ENCODE results near the gene LPP. TPM values are rescaled to one million over a fixed set of nuclear protein-coding genes. Genes with fewer than 3 reads are reported as not detected.

Gene LPP
- total RNA-seq, 1 experiment from 2014 or later = 54.0 TPM

DNA sequence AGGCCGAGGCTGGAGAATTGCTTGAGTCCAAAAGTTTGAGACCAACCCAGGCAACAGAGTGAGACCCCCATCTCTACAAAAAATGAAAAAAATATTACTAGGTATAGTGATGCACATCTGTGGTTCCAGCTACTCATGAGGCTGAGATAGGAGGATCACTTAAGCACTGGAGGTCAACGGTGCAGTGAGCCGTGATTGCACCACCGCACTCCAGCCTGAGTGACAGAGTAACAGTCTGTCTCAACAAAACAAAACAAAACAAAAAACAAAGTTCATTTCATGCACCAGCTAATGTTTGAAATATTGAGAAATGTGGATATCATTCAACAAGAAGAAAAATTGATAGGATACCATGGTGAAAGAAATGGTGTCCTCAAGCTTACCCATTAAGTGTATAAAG, 567.4 kb downstream of the LPP start:
- Histone ChIP-seq H3K36me3 (ENCODE audit: control insufficient read depth in 1 of 2, insufficient read depth in 2 of 2, low read length in 2 of 2) (no peaks in the 10 kb centered on the region), H4K20me1 (ENCODE audit: insufficient read depth) (no peaks in the 10 kb centered on the region), H3K4me3 (replicated peaks in 1 of 2; ENCODE audit: low read depth in 1 of 2, low read length in 2 of 2) (no peak overlapping the region), H3K9me2 (ENCODE audit: insufficient read depth) (no peaks in the 10 kb centered on the region), H3K4me1 (ENCODE audit: control insufficient read depth in 1 of 2, insufficient read depth in 2 of 2, low read length in 2 of 2) (no peaks in the 10 kb centered on the region), H3K79me2 (ENCODE audit: insufficient read depth, low read length) (no peaks in the 10 kb centered on the region), H2AFZ (ENCODE audit: low read depth, low read length, poor library complexity, severe bottlenecking) (no peak overlapping the region), H3K27me3 (ENCODE audit: insufficient read depth, low read length) (no peaks in the 10 kb centered on the region), H3K4me2 (ENCODE audit: low read length) (no peak overlapping the region), H3K27ac (ENCODE audit: low read depth, low read length) (no peak overlapping the region), H3K9me3 (ENCODE audit: control insufficient read depth in 1 of 2, insufficient read depth in 1 of 2, low read depth in 1 of 2, low read length in 2 of 2) (no peaks in the 10 kb centered on the region), H3K9ac (ENCODE audit: low read length) (no peak overlapping the region)
- DNase-seq (ENCODE audit: low read depth, low spot score) (no peak), ATAC-seq (no peak)
- CTCF ChIA-PET = no interaction called here
- no peak for TF ChIP-seq POLR2A (IDR thresholded peaks at IDR 0.05; ENCODE audit: borderline replicate concordance, extremely low read depth, insufficient read depth, insufficient read length)
- TF ChIP-seq SIN3A (IDR thresholded peaks at IDR 0.05; ENCODE audit: low read depth) = no peak
- no peak for TF ChIP-seq FOSL1 (IDR thresholded peaks at IDR 0.05; ENCODE audit: low read depth)
- TF ChIP-seq SRF (IDR thresholded peaks at IDR 0.05; ENCODE audit: low read depth) = no peak
- no peak for TF ChIP-seq CEBPB (IDR thresholded peaks at IDR 0.05; ENCODE audit: low read depth)
- TF ChIP-seq YY1 (IDR thresholded peaks at IDR 0.05; ENCODE audit: extremely low read depth, insufficient replicate concordance, low read depth, low read length) = no peak
- TF ChIP-seq CBX3 (IDR thresholded peaks at IDR 0.05; ENCODE audit: low read depth) = no peak
- TF ChIP-seq ATF3 (IDR thresholded peaks at IDR 0.05) = no peak
- no peak for TF ChIP-seq POLR2AphosphoS5 (IDR thresholded peaks at IDR 0.05; ENCODE audit: low read depth, low read length)
- TF ChIP-seq EGR1 (IDR thresholded peaks at IDR 0.05; ENCODE audit: low read depth) = no peak
- TF ChIP-seq EZH2phosphoT487 (IDR thresholded peaks at IDR 0.05; ENCODE audit: borderline replicate concordance) = no peak
- no peak for TF ChIP-seq RAD21 (IDR thresholded peaks at IDR 0.05; ENCODE audit: low read depth)
- no peak for TF ChIP-seq TCF7L2 (IDR thresholded peaks at IDR 0.05; ENCODE audit: borderline replicate concordance, extremely low read depth, insufficient read depth, insufficient read length)
- no TSS peak for BruUV-seq (replicated peaks)
- RAD21 ChIA-PET (ENCODE audit: low non-redundant PET in 1 of 2, low total read pairs in 2 of 2, uncharacterized antibody in 2 of 2, unreplicated experiment in 2 of 2) = no interaction called here
- POLR2A ChIA-PET = no interaction called here
- intact Hi-C loops (cut with micrococcal nuclease) = no loop called here

DNA sequence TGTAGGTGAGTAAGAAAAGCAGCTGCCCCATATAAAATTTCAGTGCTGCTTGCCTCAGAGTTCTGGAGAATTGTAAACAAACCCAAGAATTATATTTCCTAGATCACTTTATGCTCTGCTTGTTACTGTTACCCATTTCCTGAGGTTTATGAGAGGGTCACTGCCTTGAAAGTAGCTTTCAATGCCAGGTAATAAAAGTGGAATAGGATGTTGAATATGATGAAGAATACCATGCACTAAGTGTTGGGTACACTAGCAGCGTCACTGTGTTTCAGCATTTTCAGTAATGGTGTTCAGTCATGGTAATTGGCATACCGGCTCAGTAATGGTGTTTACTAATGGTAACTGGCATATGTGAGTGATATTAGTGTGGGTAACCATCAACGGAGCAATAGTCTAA, 568.0 kb downstream of the LPP start:
- H3K79me2 ChIP-seq (ENCODE audit: insufficient read depth, low read length) = no peaks in the 10 kb centered on the region
- RAD21 ChIA-PET (ENCODE audit: low non-redundant PET in 1 of 2, low total read pairs in 2 of 2, uncharacterized antibody in 2 of 2, unreplicated experiment in 2 of 2) = no interaction called here
- CTCF ChIA-PET = no interaction called here
- no peaks in the 10 kb centered on the region for H3K4me1 ChIP-seq (ENCODE audit: control insufficient read depth in 1 of 2, insufficient read depth in 2 of 2, low read length in 2 of 2)
- H3K27me3 ChIP-seq (ENCODE audit: insufficient read depth, low read length) = no peaks in the 10 kb centered on the region
- no peaks in the 10 kb centered on the region for H3K9me3 ChIP-seq (ENCODE audit: control insufficient read depth in 1 of 2, insufficient read depth in 1 of 2, low read depth in 1 of 2, low read length in 2 of 2)
- no peak for TF ChIP-seq ATF3 (IDR thresholded peaks at IDR 0.05)
- TF ChIP-seq CBX3 (IDR thresholded peaks at IDR 0.05; ENCODE audit: low read depth) = no peak
- TF ChIP-seq EGR1 (IDR thresholded peaks at IDR 0.05; ENCODE audit: low read depth) = no peak
- TF ChIP-seq POLR2AphosphoS5 (IDR thresholded peaks at IDR 0.05; ENCODE audit: low read depth, low read length) = no peak
- TF ChIP-seq ZFX (IDR thresholded peaks at IDR 0.05) = no peak
- TF ChIP-seq SP1 (IDR thresholded peaks at IDR 0.05; ENCODE audit: low read depth) = no peak
- TF ChIP-seq FOSL1 (IDR thresholded peaks at IDR 0.05; ENCODE audit: low read depth) = no peak
- TF ChIP-seq SRF (IDR thresholded peaks at IDR 0.05; ENCODE audit: low read depth) = no peak
- TF ChIP-seq ZBTB33 (IDR thresholded peaks at IDR 0.05; ENCODE audit: extremely low read depth, insufficient replicate concordance, low read length) = no peak
- no peak for TF ChIP-seq POLR2A (IDR thresholded peaks at IDR 0.05; ENCODE audit: borderline replicate concordance, extremely low read depth, insufficient read depth, insufficient read length)
- no peak for TF ChIP-seq CEBPB (IDR thresholded peaks at IDR 0.05; ENCODE audit: low read depth)
- no peak for TF ChIP-seq EZH2 (IDR thresholded peaks at IDR 0.05)
- no peak for TF ChIP-seq TCF7L2 (IDR thresholded peaks at IDR 0.05; ENCODE audit: borderline replicate concordance, extremely low read depth, insufficient read depth, insufficient read length)
- TF ChIP-seq, protein P1, sequence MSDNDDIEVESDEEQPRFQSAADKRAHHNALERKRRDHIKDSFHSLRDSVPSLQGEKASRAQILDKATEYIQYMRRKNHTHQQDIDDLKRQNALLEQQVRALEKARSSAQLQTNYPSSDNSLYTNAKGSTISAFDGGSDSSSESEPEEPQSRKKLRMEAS (IDR thresholded peaks at IDR 0.05) = no peak
- intact Hi-C loops (cut with micrococcal nuclease) = no loop called here
- POLR2A ChIA-PET = no interaction called here
- H3K9me2 ChIP-seq (ENCODE audit: insufficient read depth) = no peaks in the 10 kb centered on the region
- no TSS peak for BruUV-seq (replicated peaks)
- DNase-seq (ENCODE audit: low read depth, low spot score) (no peak), ATAC-seq (no peak)
- H3K27ac ChIP-seq (ENCODE audit: low read depth, low read length) = no peak overlapping the region
- no peaks in the 10 kb centered on the region for H3K36me3 ChIP-seq (ENCODE audit: control insufficient read depth in 1 of 2, insufficient read depth in 2 of 2, low read length in 2 of 2)
- no peak overlapping the region for H3K4me3 ChIP-seq (replicated peaks in 1 of 2; ENCODE audit: low read depth in 1 of 2, low read length in 2 of 2)
- no peak overlapping the region for H3K4me2 ChIP-seq (ENCODE audit: low read length)
- H3K9ac ChIP-seq (ENCODE audit: low read length) = no peak overlapping the region
- H2AFZ ChIP-seq (ENCODE audit: low read depth, low read length, poor library complexity, severe bottlenecking) = no peak overlapping the region
- H4K20me1 ChIP-seq (ENCODE audit: insufficient read depth) = no peaks in the 10 kb centered on the region
